ENCODE data around the gene C10orf105. TPM values are rescaled to one million over a fixed set of nuclear protein-coding genes. Genes with fewer than 3 reads are reported as not detected.

The C10orf105 gene
- total RNA-seq, 1 donor: under 0.01 TPM

GRCh38 chr10:71716426-71716825, 3.2 kb downstream of the C10orf105 start:
- H3K4me1 ChIP-seq (ENCODE audit: insufficient read depth, low read length): peaks cover 22% of the 10 kb centered on the region
- H3K4me3 ChIP-seq (ENCODE audit: insufficient read depth, low read length): no peak overlapping the region
- H3K9me3 ChIP-seq (ENCODE audit: low read depth, low read length): no peaks in the 10 kb centered on the region
- no peaks in the 10 kb centered on the region for H3K27me3 ChIP-seq (ENCODE audit: insufficient read depth, low read length)
- DNase-seq (ENCODE audit: insufficient read length, low spot score, missing footprints): no peak
- no peak overlapping the region for H3K4me2 ChIP-seq (ENCODE audit: insufficient read depth, low read length)
- no peak for TF ChIP-seq CTCF (IDR thresholded peaks at IDR 0.05; ENCODE audit: extremely low read depth, low read depth, low read length)
- H3K27ac ChIP-seq (ENCODE audit: low read depth, low read length): no peak overlapping the region
- no peaks in the 10 kb centered on the region for H3K79me2 ChIP-seq (ENCODE audit: insufficient read depth, low read length)
- no peaks in the 10 kb centered on the region for H3K36me3 ChIP-seq (ENCODE audit: insufficient read depth, low read length)
- no peak overlapping the region for H2AFZ ChIP-seq (ENCODE audit: low read length)
- H4K20me1 ChIP-seq (ENCODE audit: insufficient read depth, low read length): no peaks in the 10 kb centered on the region

GRCh38 chr10:71715860-71716259, 3.7 kb downstream of the C10orf105 start:
- Histone ChIP-seq H3K79me2 (ENCODE audit: insufficient read depth, low read length) (no peaks in the 10 kb centered on the region), H3K4me1 (ENCODE audit: insufficient read depth, low read length) (peaks cover 22% of the 10 kb centered on the region), H3K36me3 (ENCODE audit: insufficient read depth, low read length) (no peaks in the 10 kb centered on the region), H2AFZ (ENCODE audit: low read length) (no peak overlapping the region), H3K27ac (ENCODE audit: low read depth, low read length) (no peak overlapping the region), H4K20me1 (ENCODE audit: insufficient read depth, low read length) (no peaks in the 10 kb centered on the region), H3K27me3 (ENCODE audit: insufficient read depth, low read length) (no peaks in the 10 kb centered on the region), H3K9me3 (ENCODE audit: low read depth, low read length) (no peaks in the 10 kb centered on the region), H3K4me2 (ENCODE audit: insufficient read depth, low read length) (no peak overlapping the region), H3K4me3 (ENCODE audit: insufficient read depth, low read length) (no peak overlapping the region)
- TF ChIP-seq CTCF (IDR thresholded peaks at IDR 0.05; ENCODE audit: extremely low read depth, low read depth, low read length): no peak
- DNase-seq (ENCODE audit: insufficient read length, low spot score, missing footprints): no peak

GRCh38 chr10:71715026-71715425, 4.6 kb downstream of the C10orf105 start:
- Histone ChIP-seq H3K27ac (ENCODE audit: low read depth, low read length) (no peak overlapping the region), H3K79me2 (ENCODE audit: insufficient read depth, low read length) (no peaks in the 10 kb centered on the region), H3K36me3 (ENCODE audit: insufficient read depth, low read length) (no peaks in the 10 kb centered on the region), H3K27me3 (ENCODE audit: insufficient read depth, low read length) (no peaks in the 10 kb centered on the region), H4K20me1 (ENCODE audit: insufficient read depth, low read length) (no peaks in the 10 kb centered on the region), H2AFZ (ENCODE audit: low read length) (no peak overlapping the region), H3K4me2 (ENCODE audit: insufficient read depth, low read length) (no peak overlapping the region), H3K9me3 (ENCODE audit: low read depth, low read length) (no peaks in the 10 kb centered on the region), H3K4me1 (ENCODE audit: insufficient read depth, low read length) (peaks cover 22% of the 10 kb centered on the region), H3K4me3 (ENCODE audit: insufficient read depth, low read length) (no peak overlapping the region)
- DNase-seq (ENCODE audit: insufficient read length, low spot score, missing footprints): no peak
- TF ChIP-seq CTCF (IDR thresholded peaks at IDR 0.05; ENCODE audit: extremely low read depth, low read depth, low read length): no peak

- Histone ChIP-seq H3K4me1 (ENCODE audit: insufficient read depth, low read length) (peaks cover 22% of the 10 kb centered on the region), H3K4me3 (ENCODE audit: insufficient read depth, low read length) (no peak overlapping the region), H3K9me3 (ENCODE audit: low read depth, low read length) (no peaks in the 10 kb centered on the region), H3K36me3 (ENCODE audit: insufficient read depth, low read length) (no peaks in the 10 kb centered on the region), H3K4me2 (ENCODE audit: insufficient read depth, low read length) (peak overlapping the region; percentile 66), H2AFZ (ENCODE audit: low read length) (peak overlapping the region; percentile 97), H4K20me1 (ENCODE audit: insufficient read depth, low read length) (no peaks in the 10 kb centered on the region), H3K27ac (ENCODE audit: low read depth, low read length) (peak overlapping the region; percentile 90), H3K27me3 (ENCODE audit: insufficient read depth, low read length) (no peaks in the 10 kb centered on the region), H3K79me2 (ENCODE audit: insufficient read depth, low read length) (no peaks in the 10 kb centered on the region)
- no peak for TF ChIP-seq CTCF (IDR thresholded peaks at IDR 0.05; ENCODE audit: extremely low read depth, low read depth, low read length)
- no peak for DNase-seq (ENCODE audit: insufficient read length, low spot score, missing footprints)
These were observed 5.0 kb downstream of the C10orf105 start for GRCh38 chr10:71714592-71714991.

All from osteoblast (primary cell).